ENCODE measurements around the gene UBAC1. TPM values are rescaled to one million over a fixed set of nuclear protein-coding genes. Genes with fewer than 3 reads are reported as not detected.

Gene UBAC1
- 57.9 TPM for total RNA-seq

- no peaks in the 10 kb centered on the region for H3K36me3 ChIP-seq
- H3K4me1 ChIP-seq: peaks cover 24% of the 10 kb centered on the region
- peak in 1 of 2 donors; percentile 75 for TF ChIP-seq POLR2AphosphoS5 (IDR thresholded peaks at IDR 0.05; ENCODE audit: insufficient read depth in 1 of 2, low read depth in 1 of 2)
- TF ChIP-seq CTCF (IDR thresholded peaks at IDR 0.05): peak in 1 of 3 experiments; percentile 43
- TF ChIP-seq POLR2A (IDR thresholded peaks at IDR 0.05): peak in 1 of 2 donors; percentile 21
- DNase-seq (ENCODE audit: extremely low spot score in 2 of 2): peak in 1 of 2 donors; percentile 96
- no peaks in the 10 kb centered on the region for H3K9me3 ChIP-seq
- peak within 1 kb of the TSS; percentile 85 for H3K27ac ChIP-seq
- intact Hi-C loops (cut with DNase I): no loop called here
- peak within 1 kb of the TSS; percentile 91 to 95 for H3K4me3 ChIP-seq
- H3K27me3 ChIP-seq: no peaks in the 10 kb centered on the region
These were observed at the start of gene UBAC1 for GRCh38 chr9:135961277-135961715. Gene UBAC1, minus strand, starts transcription at chr9:135961373. Its CDS starts 211 bp downstream, at chr9:135961162.

GRCh38 chr9:136010615-136011361 is 49.6 kb upstream of the UBAC1 start:
- Histone ChIP-seq H3K4me3 (no peak overlapping the region), H3K9me3 (no peaks in the 10 kb centered on the region), H3K27ac (no peak overlapping the region), H3K4me1 (peaks cover 40% of the 10 kb centered on the region), H3K36me3 (peaks cover 0 to 21% of the 10 kb centered on the region in 2 donors), H3K27me3 (no peaks in the 10 kb centered on the region)
- intact Hi-C loops (cut with DNase I): no loop called here
- no peak for DNase-seq (ENCODE audit: extremely low spot score in 2 of 2)
- TF ChIP-seq POLR2AphosphoS5 (IDR thresholded peaks at IDR 0.05; ENCODE audit: insufficient read depth in 1 of 2, low read depth in 1 of 2) (peak in 1 of 2 donors; percentile 30), CTCF (IDR thresholded peaks at IDR 0.05) (no peak)

- no peak for TF ChIP-seq CTCF (IDR thresholded peaks at IDR 0.05)
- TF ChIP-seq POLR2A (IDR thresholded peaks at IDR 0.05): no peak
- no peak for TF ChIP-seq POLR2AphosphoS5 (IDR thresholded peaks at IDR 0.05; ENCODE audit: insufficient read depth in 1 of 2, low read depth in 1 of 2)
- H3K4me1 ChIP-seq: peaks cover 40% of the 10 kb centered on the region
- H3K4me3 ChIP-seq: no peak overlapping the region
- DNase-seq (ENCODE audit: extremely low spot score in 2 of 2): no peak
- H3K27me3 ChIP-seq: no peaks in the 10 kb centered on the region
- no peak overlapping the region for H3K27ac ChIP-seq
- no peaks in the 10 kb centered on the region for H3K9me3 ChIP-seq
- H3K36me3 ChIP-seq: peaks cover 0 to 16% of the 10 kb centered on the region in 2 donors
- intact Hi-C loops (cut with DNase I): no loop called here
These were observed 49.0 kb upstream of the UBAC1 start for GRCh38 chr9:136010176-136010575.

- Histone ChIP-seq H3K9me3 (no peaks in the 10 kb centered on the region), H3K4me3 (no peak overlapping the region), H3K27ac (no peak overlapping the region), H3K4me1 (peaks cover 40% of the 10 kb centered on the region), H3K27me3 (no peaks in the 10 kb centered on the region), H3K36me3 (peaks cover 0 to 16% of the 10 kb centered on the region in 2 donors)
- TF ChIP-seq CTCF (IDR thresholded peaks at IDR 0.05) (no peak), POLR2A (IDR thresholded peaks at IDR 0.05) (no peak), POLR2AphosphoS5 (IDR thresholded peaks at IDR 0.05; ENCODE audit: insufficient read depth in 1 of 2, low read depth in 1 of 2) (no peak)
- intact Hi-C loops (cut with DNase I): no loop called here
- no peak for DNase-seq (ENCODE audit: extremely low spot score in 2 of 2)
These were observed 48.3 kb upstream of the UBAC1 start for GRCh38 chr9:136009516-136009915.

GRCh38 chr9:136008693-136008997 is 47.5 kb upstream of the UBAC1 start:
- H3K4me3 ChIP-seq: no peak overlapping the region
- peaks cover 0 to 15% of the 10 kb centered on the region in 2 donors for H3K36me3 ChIP-seq
- H3K27me3 ChIP-seq: no peaks in the 10 kb centered on the region
- TF ChIP-seq POLR2AphosphoS5 (IDR thresholded peaks at IDR 0.05; ENCODE audit: insufficient read depth in 1 of 2, low read depth in 1 of 2) (peak in 1 of 2 donors; percentile 7), POLR2A (IDR thresholded peaks at IDR 0.05) (no peak), CTCF (IDR thresholded peaks at IDR 0.05) (no peak)
- H3K27ac ChIP-seq: peak overlapping the region; percentile 57
- intact Hi-C loops (cut with DNase I): no loop called here
- no peaks in the 10 kb centered on the region for H3K9me3 ChIP-seq
- H3K4me1 ChIP-seq: peaks cover 43% of the 10 kb centered on the region
- DNase-seq (ENCODE audit: extremely low spot score in 2 of 2): no peak

All from vagina (tissue), 2 donors.